PC-9 (cell line): ENCODE measurements around the gene PHF23. TPM values are rescaled to one million over a fixed set of nuclear protein-coding genes. Genes with fewer than 3 reads are reported as not detected.

Experiments used
- BruUV-seq: library from RNA; stranded (reverse); fragments of 400-500 nt; replicated peaks from 2 replicates; lab custom pipeline; 2021; lab: Mats Ljungman, UMichigan
- CTCF ChIA-PET: fragments of 300-600 bp; sonication (Branson Sonifier 250); formaldehyde crosslinking; loops from one replicate; lab custom pipeline; 2022; ENCODE audit warnings: antibody characterized with exemption; lab: Charles Lee
- POLR2A ChIA-PET: fragments of 300-600 bp; sonication (Branson Sonifier 250); formaldehyde crosslinking; loops from one replicate; lab custom pipeline; 2022; ENCODE audit warnings: antibody characterized with exemption; ENCODE audit not compliant: unreplicated experiment; lab: Charles Lee
- DNase-seq, 2 experiments: peaks; one replicate each; pipeline versions ENCODE4 v3.0.0 to v3.0.0-alpha.2; 2015 to 2022; ENCODE audit warnings: mixed read lengths in 1 of 2
- H2AFZ ChIP-seq: fragments of 200-600 bp; sonication (generic); 2 replicates; pipeline ENCODE4 v1.8.1; 2017; ENCODE audit warnings: antibody characterized with exemption
- H3F3A ChIP-seq: fragments of 200-600 bp; sonication (generic); 2 replicates; pipeline ENCODE4 v1.8.1; 2017; ENCODE audit warnings: antibody characterized with exemption, mild to moderate bottlenecking, low read depth; ENCODE audit not compliant: insufficient read depth
- H3K27ac ChIP-seq: fragments of 200-600 bp; sonication (generic); 2 replicates; pipeline ENCODE4 v1.6.1; 2016; ENCODE audit warnings: mixed run types
- H3K27me3 ChIP-seq: fragments of 200-600 bp; sonication (generic); 2 replicates; pipeline ENCODE4 v1.6.1; 2016; ENCODE audit warnings: low read depth, mixed run types; ENCODE audit not compliant: insufficient read depth
- H3K36me3 ChIP-seq: fragments of 200-600 bp; sonication (generic); 2 replicates; pipeline ENCODE4 v1.6.1; 2016; ENCODE audit warnings: low read depth, mixed run types
- H3K4me1 ChIP-seq: fragments of 200-600 bp; sonication (generic); replicated peaks from 2 replicates; pipeline ENCODE4 v1.6.1; 2016; ENCODE audit warnings: mixed run types; ENCODE audit not compliant: insufficient read depth
- H3K4me2 ChIP-seq: fragments of 200-600 bp; sonication (generic); 2 replicates; pipeline ENCODE4 v1.6.1; 2017; ENCODE audit warnings: mixed run types
- H3K4me3 ChIP-seq: fragments of 200-600 bp; sonication (generic); 2 replicates; pipeline ENCODE4 v1.6.1; 2016; ENCODE audit warnings: mixed run types
- H3K79me2 ChIP-seq: fragments of 200-600 bp; sonication (generic); 2 replicates; pipeline ENCODE4 v1.6.1; 2017; ENCODE audit warnings: low read depth, mixed run types
- H3K9me2 ChIP-seq: fragments of 200-600 bp; sonication (generic); 2 replicates; pipeline ENCODE4 v1.8.1; 2017; ENCODE audit warnings: mild to moderate bottlenecking; ENCODE audit not compliant: insufficient read depth
- H3K9me3 ChIP-seq: fragments of 200-600 bp; sonication (generic); 2 replicates; pipeline ENCODE4 v1.8.1; 2016; ENCODE audit warnings: low read depth; ENCODE audit not compliant: insufficient read depth
- H4K20me1 ChIP-seq: fragments of 200-600 bp; sonication (generic); 2 replicates; pipeline ENCODE4 v1.8.1; 2017; ENCODE audit not compliant: insufficient read depth
- CTCF ChIP-seq: fragments of 200-600 bp; sonication (generic); conservative IDR thresholded peaks from 2 replicates; pipeline ENCODE4 v1.6.1; 2017; ENCODE audit warnings: mixed run types, antibody characterized with exemption, mild to moderate bottlenecking, moderate library complexity
- EZH2 ChIP-seq: fragments of 200-600 bp; sonication (generic); IDR thresholded peaks from 2 replicates; pipeline ENCODE4 v1.8.0; 2017; ENCODE audit warnings: antibody characterized with exemption, low read depth
- intact Hi-C: fragments of 100-400 bp; cut with micrococcal nuclease; formaldehyde crosslinking; loops from one replicate; pipeline ENCODE4 v1.10.0; 2022; ENCODE audit not compliant: unreplicated experiment
- total RNA-seq: library from RNA; stranded (reverse); gene quantifications from 2 replicates; pipeline ENCODE4 v1.2.3, GENCODE V29; 2021

The PHF23 gene
- total RNA-seq, 1 experiment from 2014 or later: 64.5 TPM

- peaks cover 38% of the 10 kb centered on the region for H3K4me1 ChIP-seq
- H3K4me2 ChIP-seq: peak overlapping the region; percentile 51; the same call in 1 of the 2 replicates
- TF ChIP-seq CTCF (no peak), EZH2 (no peak)
- H2AFZ ChIP-seq: no peak overlapping the region
- peaks cover 20% of the 10 kb centered on the region for H3K79me2 ChIP-seq
- ChIA-PET POLR2A (interaction anchor here (0.6 kb wide), 1 partner anchor 20 kb away, joined by 4 read pairs; no protein-coding TSS in a partner anchor), CTCF (interaction anchor here (0.6 kb wide), 1 partner anchor 116 kb away, joined by 3 read pairs; no protein-coding TSS in a partner anchor)
- intact Hi-C loops: no loop called here
- H3K4me3 ChIP-seq: no peak overlapping the region; the same call in 1 of the 2 replicates
- DNase-seq: no peak
- H3K27me3 ChIP-seq: no peaks in the 10 kb centered on the region
- no peaks in the 10 kb centered on the region for H3K9me2 ChIP-seq
- no peaks in the 10 kb centered on the region for H3K9me3 ChIP-seq
- peaks cover 15% of the 10 kb centered on the region for H3K36me3 ChIP-seq
- peaks cover 52% of the 10 kb centered on the region for H3F3A ChIP-seq
- no peak overlapping the region for H3K27ac ChIP-seq
- no TSS peak for BruUV-seq
- peaks cover 18% of the 10 kb centered on the region for H4K20me1 ChIP-seq
Observed at GRCh38 chr17:7217113-7217987, 21.9 kb downstream of the PHF23 start.

- Histone ChIP-seq H3F3A (peaks cover 45% of the 10 kb centered on the region), H3K4me2 (peak overlapping the region; percentile 51; the same call in 1 of the 2 replicates), H2AFZ (no peak overlapping the region), H3K4me3 (no peak overlapping the region; the same call in 1 of the 2 replicates), H3K79me2 (peaks cover 12% of the 10 kb centered on the region), H3K27ac (no peak overlapping the region), H3K27me3 (no peaks in the 10 kb centered on the region), H3K9me3 (no peaks in the 10 kb centered on the region), H3K4me1 (peaks cover 30% of the 10 kb centered on the region), H3K36me3 (peaks cover 6% of the 10 kb centered on the region), H3K9me2 (no peaks in the 10 kb centered on the region), H4K20me1 (peaks cover 9% of the 10 kb centered on the region)
- POLR2A ChIA-PET: interaction anchor here (0.6 kb wide), 1 partner anchor 25 kb away, joined by 4 read pairs; no protein-coding TSS in a partner anchor
- DNase-seq: no peak
- TF ChIP-seq CTCF (no peak), EZH2 (no peak)
- CTCF ChIA-PET: no interaction called here
- intact Hi-C loops: no loop called here
- BruUV-seq: no TSS peak
Observed at GRCh38 chr17:7216242-7217112, 22.8 kb downstream of the PHF23 start.

- Histone ChIP-seq H3K79me2 (0 out of 2 replicates have a peak, but pooled peaks cover 4% of the 10 kb centered on the region), H4K20me1 (peaks cover 2% of the 10 kb centered on the region)
- no peak for DNase-seq
Observed at GRCh38 chr17:7215652-7216180, 23.5 kb downstream of the PHF23 start.

More at GRCh38 chr17:7215652-7216180, 23.5 kb downstream of the PHF23 start:
- Histone ChIP-seq H3K27ac (no peak overlapping the region), H3K4me1 (peaks cover 22% of the 10 kb centered on the region), H2AFZ (no peak overlapping the region), H3F3A (peaks cover 38% of the 10 kb centered on the region), H3K4me3 (no peak overlapping the region), H3K9me2 (no peaks in the 10 kb centered on the region), H3K27me3 (no peaks in the 10 kb centered on the region), H3K4me2 (peak overlapping the region; percentile 51), H3K9me3 (no peaks in the 10 kb centered on the region), H3K36me3 (no peaks in the 10 kb centered on the region)
- TF ChIP-seq EZH2 (no peak), CTCF (no peak)
- POLR2A ChIA-PET: interaction anchor here (0.5 to 0.7 kb wide), 3 partner anchors 8 to 188 kb away, joined by 4 to 5 read pairs (median 4); no protein-coding TSS in a partner anchor
- BruUV-seq: no TSS peak
- intact Hi-C loops: loop anchor here (1.0 to 2.0 kb wide), 2 partner anchors 46 to 169 kb away; no protein-coding TSS in a partner anchor
- CTCF ChIA-PET: no interaction called here
